Kidney (tissue), 14 donors: ENCODE data around the gene FTCDNL1. TPM values are rescaled to one million over a fixed set of nuclear protein-coding genes. Genes with fewer than 3 reads are reported as not detected.

Experiments
- DNase-seq, 5 donors: peaks; one replicate each; pipeline ENCODE4 v3.0.0-alpha.2; 2013 to 2020
- FAIRE-seq: peaks from 2 replicates; lab custom pipeline; 2012; peaks lifted over from hg19 to GRCh38; lab: Jason Lieb, UNC
- H3K27ac ChIP-seq, 2 donors: one replicate each; pipeline ENCODE4 v1.7.0; 2013; ENCODE audit warnings: low read depth in 2 of 2, low read length in 2 of 2, inconsistent platforms in 1 of 2
- H3K27me3 ChIP-seq: one replicate; pipeline ENCODE4 v1.7.1; 2013; ENCODE audit warnings: low read length, inconsistent platforms; ENCODE audit not compliant: control insufficient read depth, insufficient read depth
- H3K36me3 ChIP-seq, 3 donors: one replicate each; pipeline versions ENCODE4 v1.7.0 to v1.7.1; 2013; ENCODE audit warnings: low read length in 3 of 3, control low read depth in 1 of 3, inconsistent platforms in 1 of 3; ENCODE audit not compliant: insufficient read depth in 3 of 3, control insufficient read depth in 2 of 3
- H3K4me1 ChIP-seq, 3 donors: one replicate each; pipeline versions ENCODE4 v1.7.0 to v1.7.1; 2013; ENCODE audit warnings: low read length in 3 of 3, inconsistent platforms in 1 of 3, low read depth in 1 of 3; ENCODE audit not compliant: control insufficient read depth in 2 of 3, insufficient read depth in 2 of 3
- H3K4me3 ChIP-seq, 3 donors: one replicate each; pipeline versions ENCODE4 v1.7.0 to v1.8.1; 2013; ENCODE audit warnings: low read length in 3 of 3, control low read depth in 1 of 3, inconsistent platforms in 1 of 3
- H3K9ac ChIP-seq, 3 donors: one replicate each; pipeline versions ENCODE4 v1.7.0 to v1.7.1; 2013; ENCODE audit warnings: low read length in 3 of 3, control low read depth in 1 of 3, inconsistent platforms in 1 of 3
- H3K9me3 ChIP-seq, 3 donors: one replicate each; pipeline versions ENCODE4 v1.7.0 to v1.7.1; 2013; ENCODE audit warnings: low read length in 3 of 3, control low read depth in 1 of 3, inconsistent platforms in 1 of 3; ENCODE audit not compliant: control insufficient read depth in 2 of 3, insufficient read depth in 1 of 3
- intact Hi-C: fragments of 100-400 bp; cut with DNase I; formaldehyde crosslinking; loops from one replicate; pipeline ENCODE4 v1.11.1; 2022
- polyA plus RNA-seq: library from polyadenylated mRNA; stranded (reverse); fragments of 350-450 nt; fragmentation: Illumina TruSeq; extraction: RNeasy Lipid Tissue Mini Kit (QIAGEN cat#74804); gene quantifications from one replicate; pipeline ENCODE4 v1.2.3, GENCODE V29; 2014; ENCODE audit warnings: low read depth, low replicate concordance; ENCODE audit not compliant: insufficient read depth
- total RNA-seq: library from RNA; stranded (reverse); fragmentation: NEBNext Ultra II Directional; extraction: Animal tissue kit (Norgen Biotek cat#: 25700); gene quantifications from one replicate; pipeline ENCODE4 v1.2.1, GENCODE V29; 2021
- TF ChIP-seq, protein P1 (sequence below): IDR thresholded peaks from 3 replicates; pipeline ENCODE4 v1.5.1; 2012; ENCODE audit warnings: mild to moderate bottlenecking, moderate library complexity, borderline replicate concordance; ENCODE audit not compliant: insufficient read depth; ENCODE audit errors: extremely low read depth
- donor health status: control.
- donor health status: control.
- donor health status: control.
- donor health status: control.
- donor health status: control.
- donor health status: DM: yes; HTN: yes; CAD: no.
- donor health status: Normal renal cell carcinoma (clear cell type).

FTCDNL1 gene
- total and polyA plus RNA-seq, 2 donors from 2014 or later, result 3.4 to 4.1 TPM

DNA sequence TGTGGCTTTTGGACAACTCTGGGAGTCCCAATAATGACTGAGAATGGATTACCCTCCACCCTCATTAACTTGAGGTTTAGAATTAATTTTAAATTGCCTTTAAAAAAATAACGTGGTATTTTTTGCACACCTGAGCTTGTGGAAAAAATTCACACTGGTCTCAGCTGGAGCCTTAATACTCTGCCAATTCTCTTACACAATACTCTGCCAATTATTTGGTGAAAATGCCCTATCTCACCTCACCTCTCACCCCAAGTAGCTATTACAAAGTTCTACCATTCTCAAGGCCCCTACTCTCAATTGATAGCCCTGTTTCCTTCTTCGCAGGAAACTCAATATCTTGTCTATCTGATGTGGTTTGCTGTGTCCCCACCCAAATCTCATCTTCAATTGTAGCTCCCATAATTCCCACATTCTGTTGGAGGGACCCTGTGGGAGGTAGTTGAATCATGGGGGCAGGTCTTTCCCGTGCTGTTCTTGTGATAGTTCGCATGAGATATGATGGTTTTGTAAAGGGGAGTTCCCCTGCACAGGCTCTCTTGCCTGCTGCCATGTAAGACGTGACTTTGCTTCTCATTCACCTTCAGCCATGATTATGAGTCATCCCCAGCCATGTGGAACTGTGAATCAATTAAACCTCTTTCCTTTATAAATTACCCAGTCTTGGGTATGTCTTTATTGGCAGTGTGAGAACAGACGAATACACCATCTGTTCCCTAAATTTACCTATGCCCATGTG is 32.7 kb upstream of the FTCDNL1 start:
- H3K9me3 ChIP-seq, result no peaks in the 10 kb centered on the region
- no peak for FAIRE-seq
- H3K4me3 ChIP-seq, result no peak overlapping the region
- no peak for DNase-seq
- no peak overlapping the region for H3K27ac ChIP-seq
- TF ChIP-seq, protein P1, sequence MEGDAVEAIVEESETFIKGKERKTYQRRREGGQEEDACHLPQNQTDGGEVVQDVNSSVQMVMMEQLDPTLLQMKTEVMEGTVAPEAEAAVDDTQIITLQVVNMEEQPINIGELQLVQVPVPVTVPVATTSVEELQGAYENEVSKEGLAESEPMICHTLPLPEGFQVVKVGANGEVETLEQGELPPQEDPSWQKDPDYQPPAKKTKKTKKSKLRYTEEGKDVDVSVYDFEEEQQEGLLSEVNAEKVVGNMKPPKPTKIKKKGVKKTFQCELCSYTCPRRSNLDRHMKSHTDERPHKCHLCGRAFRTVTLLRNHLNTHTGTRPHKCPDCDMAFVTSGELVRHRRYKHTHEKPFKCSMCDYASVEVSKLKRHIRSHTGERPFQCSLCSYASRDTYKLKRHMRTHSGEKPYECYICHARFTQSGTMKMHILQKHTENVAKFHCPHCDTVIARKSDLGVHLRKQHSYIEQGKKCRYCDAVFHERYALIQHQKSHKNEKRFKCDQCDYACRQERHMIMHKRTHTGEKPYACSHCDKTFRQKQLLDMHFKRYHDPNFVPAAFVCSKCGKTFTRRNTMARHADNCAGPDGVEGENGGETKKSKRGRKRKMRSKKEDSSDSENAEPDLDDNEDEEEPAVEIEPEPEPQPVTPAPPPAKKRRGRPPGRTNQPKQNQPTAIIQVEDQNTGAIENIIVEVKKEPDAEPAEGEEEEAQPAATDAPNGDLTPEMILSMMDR, result no peak
- H3K9ac ChIP-seq, result no peak overlapping the region
- no peaks in the 10 kb centered on the region for H3K36me3 ChIP-seq
- no peaks in the 10 kb centered on the region for H3K4me1 ChIP-seq
- H3K27me3 ChIP-seq, result no peaks in the 10 kb centered on the region
- intact Hi-C loops, result no loop called here

DNA sequence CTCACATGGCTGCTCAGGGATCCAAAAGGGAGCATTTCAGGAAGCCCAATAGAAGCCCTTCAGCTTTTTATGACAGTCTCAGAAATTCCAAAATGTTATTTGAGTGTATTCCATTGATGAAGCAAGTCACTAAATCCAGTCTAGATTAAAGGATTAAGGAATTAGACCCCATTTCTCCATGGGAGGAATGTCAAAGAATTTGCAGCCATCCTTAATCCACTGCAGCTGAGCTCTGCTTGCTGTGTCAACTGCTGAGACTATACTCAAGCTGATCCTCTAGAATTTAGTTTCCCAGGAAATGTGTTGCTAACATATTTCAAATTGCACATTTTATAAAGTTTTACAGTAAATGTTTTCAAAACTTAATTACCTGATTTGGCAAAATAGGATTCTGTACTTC is 31.7 kb upstream of the FTCDNL1 start:
- intact Hi-C loops, result no loop called here
- H3K36me3 ChIP-seq, result no peaks in the 10 kb centered on the region
- TF ChIP-seq, protein P1, result no peak
- H3K27ac ChIP-seq, result no peak overlapping the region
- H3K9me3 ChIP-seq, result peaks cover 0 to 4% (median 0%) of the 10 kb centered on the region in 3 donors
- DNase-seq (no peak), FAIRE-seq (no peak)
- H3K4me1 ChIP-seq, result no peaks in the 10 kb centered on the region
- H3K4me3 ChIP-seq, result no peak overlapping the region
- H3K27me3 ChIP-seq, result no peaks in the 10 kb centered on the region
- no peak overlapping the region for H3K9ac ChIP-seq

DNA sequence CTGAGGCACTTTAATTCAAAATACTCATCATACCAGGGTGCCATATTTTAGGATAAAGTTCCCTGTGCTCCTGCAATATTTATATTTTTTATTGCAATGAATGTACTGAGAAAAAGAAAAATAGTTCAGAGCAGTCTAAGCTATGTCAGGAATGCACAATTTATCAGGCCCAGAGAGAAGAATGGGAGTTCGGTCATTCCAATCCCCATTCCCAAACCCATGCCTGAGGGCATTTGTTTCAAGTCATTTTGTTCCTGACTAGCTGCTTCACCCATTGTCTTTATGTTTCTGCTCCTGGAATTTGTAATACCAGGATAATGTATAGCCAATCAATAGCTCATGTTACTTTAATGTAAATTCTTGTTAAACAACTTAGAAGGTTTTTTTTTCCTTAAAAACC is 24.4 kb upstream of the FTCDNL1 start:
- intact Hi-C loops, result no loop called here
- DNase-seq (no peak), FAIRE-seq (no peak)
- no peak overlapping the region for H3K4me3 ChIP-seq
- TF ChIP-seq, protein P1, result no peak
- no peak overlapping the region for H3K9ac ChIP-seq
- H3K36me3 ChIP-seq, result no peaks in the 10 kb centered on the region
- H3K27me3 ChIP-seq, result no peaks in the 10 kb centered on the region
- peaks cover 0 to 18% (median 2%) of the 10 kb centered on the region in 3 donors for H3K9me3 ChIP-seq
- H3K4me1 ChIP-seq, result no peaks in the 10 kb centered on the region
- H3K27ac ChIP-seq, result no peak overlapping the region
